Loucy (cell line): Measurements from ENCODE around the gene RET.

Source experiments
- CTCF ChIP-seq: fragments of 200-600 bp; sonication (generic); conservative IDR thresholded peaks from 2 replicates; pipeline ENCODE4 v1.5.1; 2014; ENCODE audit warnings: mild to moderate bottlenecking, antibody characterized with exemption, low read length
- EZH2phosphoT487 ChIP-seq: fragments of 200-600 bp; IDR thresholded peaks from 2 replicates; pipeline ENCODE4 v1.6.1; 2018; ENCODE audit warnings: antibody characterized with exemption, mild to moderate bottlenecking, moderate library complexity, borderline replicate concordance

DNA sequence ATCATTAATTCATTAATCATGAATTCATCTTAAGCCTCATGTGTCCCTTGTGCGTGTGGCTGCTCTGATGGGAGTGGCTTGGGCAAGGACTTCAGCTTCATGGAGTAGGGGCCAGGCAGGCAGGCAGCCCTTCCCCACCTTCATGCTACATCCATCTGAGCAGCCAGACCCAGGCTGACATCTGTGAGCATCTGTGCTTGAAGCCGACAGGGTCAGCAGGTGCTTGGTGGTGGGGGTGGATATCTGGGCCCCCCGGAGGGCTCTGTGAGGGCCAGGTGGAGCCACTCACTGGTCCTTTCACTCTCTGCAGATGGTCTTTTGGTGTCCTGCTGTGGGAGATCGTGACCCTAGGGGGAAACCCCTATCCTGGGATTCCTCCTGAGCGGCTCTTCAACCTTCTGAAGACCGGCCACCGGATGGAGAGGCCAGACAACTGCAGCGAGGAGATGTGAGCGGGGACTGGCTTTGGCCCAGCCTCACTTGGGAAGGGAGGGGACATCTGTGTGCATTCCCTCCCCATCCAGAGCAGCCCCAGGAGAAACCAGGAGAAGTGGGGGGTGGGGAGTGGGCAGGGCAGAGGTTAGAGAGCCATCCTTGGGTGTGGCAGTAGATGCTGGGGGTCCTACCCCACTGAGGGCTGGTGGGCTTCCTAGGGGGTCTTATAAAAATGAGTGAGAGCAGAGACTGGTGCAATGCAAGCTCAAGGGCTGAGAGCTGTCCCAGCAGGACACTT lies 46.7 kb downstream of the RET start:
- TF ChIP-seq CTCF (no peak), EZH2phosphoT487 (no peak)
